Measurements from ENCODE around the gene RAI1.
A peak's percentile ranks its signal among the peaks of the same experiment; 100 is the strongest.

Gene RAI1

DNA sequence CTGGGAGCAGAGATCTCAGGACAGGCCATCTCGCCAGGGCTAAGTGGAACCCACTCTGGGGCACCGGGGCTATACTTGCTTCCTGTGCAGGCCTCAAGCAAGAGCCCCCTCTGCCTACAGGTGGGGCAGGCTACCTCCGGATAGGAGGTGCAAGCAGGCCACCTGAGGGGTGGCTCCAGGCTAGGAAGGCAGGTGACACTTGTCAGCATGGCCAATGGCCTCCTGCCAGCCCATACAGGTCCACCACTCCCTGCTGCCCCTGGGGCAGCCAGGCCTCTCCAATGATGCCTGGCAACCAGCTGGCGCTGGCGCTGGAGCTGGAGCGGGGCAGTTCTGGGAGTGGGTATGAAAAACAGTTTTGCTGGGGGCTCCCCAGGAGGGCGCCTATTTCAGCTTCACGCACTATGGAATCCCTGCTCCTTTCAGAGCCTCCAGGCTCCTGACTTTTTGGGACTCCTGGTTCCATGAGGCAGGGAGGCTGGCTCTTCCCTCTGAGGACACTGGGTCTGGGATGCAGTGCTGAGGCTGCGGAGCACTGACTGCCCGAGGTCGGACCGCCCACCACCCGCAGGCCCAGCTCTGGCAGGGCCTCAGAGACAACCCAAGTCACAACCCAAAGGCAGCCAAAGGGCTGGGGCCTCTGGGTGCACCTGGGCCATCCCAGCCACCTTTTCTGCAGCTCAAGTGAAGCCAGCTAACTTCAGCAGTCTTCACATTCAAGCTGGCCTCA, 164.0 kb downstream of the RAI1 start:
- DNase-seq (ENCODE audit: low read depth in 3 of 3): no peak

GRCh38 chr17:17846003-17846402, 164.7 kb downstream of the RAI1 start:
- DNase-seq (ENCODE audit: low read depth in 3 of 3): no peak

DNA sequence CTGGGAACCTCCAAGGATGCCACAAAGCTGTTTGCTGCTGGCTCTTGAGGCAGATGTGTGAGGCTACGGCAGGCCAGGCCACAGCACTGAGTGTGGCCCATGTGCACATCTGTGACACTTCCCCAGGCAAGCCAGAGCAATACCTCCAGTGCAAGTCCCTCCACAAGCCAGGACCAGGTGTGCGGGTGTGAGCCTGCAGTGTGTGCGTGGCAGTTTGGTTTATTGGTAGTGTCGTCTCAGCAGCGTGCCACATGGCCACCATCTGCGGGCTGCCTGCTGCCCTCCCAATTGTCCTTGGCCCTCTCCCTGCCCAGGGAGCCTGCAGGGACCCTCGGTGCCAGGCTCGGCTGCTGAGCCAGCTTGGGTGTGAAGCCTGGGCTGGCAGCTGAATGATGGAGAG, 165.4 kb downstream of the RAI1 start:
- no peak for DNase-seq (ENCODE audit: low read depth in 3 of 3)

GRCh38 chr17:17847118-17847689, 165.9 kb downstream of the RAI1 start:
- DNase-seq (ENCODE audit: low read depth in 3 of 3): no peak

GRCh38 chr17:17847726-17848125, 166.5 kb downstream of the RAI1 start:
- no peak for DNase-seq (ENCODE audit: low read depth in 3 of 3)

DNA sequence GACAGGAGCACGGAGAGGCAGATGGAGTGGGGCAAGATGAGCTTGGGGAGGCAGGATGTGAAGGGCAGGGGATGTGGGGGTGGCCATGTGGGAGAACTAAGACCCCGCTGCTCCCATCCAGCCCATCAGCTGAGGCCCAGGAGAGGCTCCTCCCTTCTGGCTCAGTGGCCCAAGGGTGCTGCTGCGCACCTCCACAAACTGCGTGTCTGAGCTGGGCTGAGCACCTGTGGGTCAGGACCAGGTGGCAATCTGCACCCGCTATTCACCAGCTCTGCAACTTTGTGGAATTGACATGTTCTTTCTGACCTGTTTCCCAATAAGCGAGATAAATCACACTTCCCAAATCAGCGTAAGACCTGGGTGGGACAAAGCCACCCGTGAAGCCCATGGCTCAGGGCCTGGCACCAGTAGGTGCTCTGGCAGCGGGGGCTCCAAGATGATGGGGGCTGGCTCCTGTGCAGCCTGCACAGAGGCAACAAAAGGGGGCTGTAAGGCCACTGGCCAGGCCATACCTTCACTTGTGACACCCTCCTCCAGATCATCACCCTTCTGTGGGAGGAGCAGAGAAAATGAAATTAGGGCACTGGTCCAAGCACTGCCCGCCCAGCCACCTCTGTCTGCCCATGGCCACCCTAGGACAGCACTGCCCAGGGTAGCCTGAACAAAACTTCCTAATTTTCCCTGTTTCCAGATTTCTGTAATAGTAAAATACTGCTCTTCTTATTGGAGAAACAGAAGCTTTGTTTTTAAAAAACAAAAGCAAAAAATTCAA, 167.2 kb downstream of the RAI1 start:
- no peak for DNase-seq (ENCODE audit: low read depth in 3 of 3)

GRCh38 chr17:17849147-17849820, 168.0 kb downstream of the RAI1 start:
- DNase-seq (ENCODE audit: low read depth in 3 of 3): peak; percentile 62 to 88 (median 79)

GRCh38 chr17:17849845-17850373, 168.7 kb downstream of the RAI1 start:
- peak in 1 of 3 experiments; percentile 65 for DNase-seq (ENCODE audit: low read depth in 3 of 3)

- no peak for DNase-seq (ENCODE audit: low read depth in 3 of 3)
These were observed 170.1 kb downstream of the RAI1 start for GRCh38 chr17:17851103-17852002.

DNA sequence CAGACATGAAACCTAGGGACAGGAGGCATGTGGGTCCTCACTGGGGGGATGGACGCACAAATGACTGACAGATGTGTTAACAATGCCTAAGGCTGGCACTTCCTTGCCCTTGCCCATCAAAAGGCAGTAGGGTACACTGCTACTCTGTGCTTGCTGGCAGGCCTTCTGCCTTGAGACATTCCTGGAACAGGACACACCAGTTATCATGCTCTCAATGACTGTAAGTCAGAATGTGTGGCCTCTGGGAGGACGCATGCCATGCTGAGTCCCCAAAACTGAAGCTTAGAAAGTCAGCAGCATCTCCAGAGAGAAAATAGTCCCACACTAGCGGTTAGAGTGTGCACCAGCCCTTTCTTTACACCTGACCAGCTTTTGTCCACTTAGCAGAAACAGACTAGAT, 171.7 kb downstream of the RAI1 start:
- DNase-seq (ENCODE audit: low read depth in 3 of 3): no peak

DNA sequence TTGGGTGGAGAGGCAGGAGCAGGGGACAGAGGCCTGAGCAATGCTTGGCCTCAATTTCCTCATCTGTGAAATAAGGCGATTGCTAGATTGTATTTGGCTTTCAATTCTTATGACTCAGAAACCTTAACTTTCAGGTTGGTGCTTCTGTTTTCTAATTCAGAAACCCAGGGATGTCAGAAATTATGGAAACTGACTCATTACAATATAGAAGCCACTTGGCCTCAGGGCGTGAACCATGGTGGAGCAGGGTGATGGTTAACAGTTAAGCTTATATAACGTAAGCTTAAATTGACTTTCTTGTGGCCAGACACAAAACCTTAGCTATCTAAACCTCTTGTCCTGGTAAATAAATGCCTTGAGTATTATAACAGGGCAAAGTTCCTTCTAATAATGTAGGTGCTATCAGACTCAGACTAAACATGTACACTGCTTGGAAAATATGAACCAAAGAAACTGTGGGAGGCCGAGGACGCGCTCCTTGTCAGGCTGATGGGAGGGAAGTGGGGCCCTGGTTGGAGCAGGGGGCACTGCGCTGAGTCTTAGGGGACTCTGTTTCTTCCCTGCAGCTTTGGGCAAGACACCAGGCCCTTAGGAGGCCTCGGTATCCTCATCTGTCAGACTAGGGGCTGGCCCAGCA, 172.7 kb downstream of the RAI1 start:
- DNase-seq (ENCODE audit: low read depth in 3 of 3): peak in 1 of 3 experiments; percentile 57

DNA sequence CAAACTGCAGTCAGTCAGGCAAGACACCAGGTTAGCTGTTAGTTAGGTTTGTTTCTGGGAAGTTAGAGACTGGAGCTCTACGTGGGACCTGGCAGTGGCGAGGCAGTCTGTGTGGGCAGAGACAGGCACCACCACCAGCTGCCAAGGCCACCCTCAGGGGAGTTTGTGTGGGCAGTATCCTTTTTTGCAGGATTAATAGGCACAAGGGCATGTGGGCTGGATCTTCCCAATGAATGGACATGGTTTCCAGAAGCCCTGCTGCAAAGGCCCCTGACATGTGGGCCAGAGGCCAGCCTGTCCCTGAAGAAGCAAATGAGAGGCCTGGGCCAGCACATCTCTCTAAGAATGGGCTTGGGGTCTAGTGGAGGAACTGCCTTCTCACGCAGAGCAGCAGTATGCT, 174.7 kb downstream of the RAI1 start:
- DNase-seq (ENCODE audit: low read depth in 3 of 3): no peak

GRCh38 chr17:17856386-17856785, 175.1 kb downstream of the RAI1 start:
- DNase-seq (ENCODE audit: low read depth in 3 of 3): no peak

DNA sequence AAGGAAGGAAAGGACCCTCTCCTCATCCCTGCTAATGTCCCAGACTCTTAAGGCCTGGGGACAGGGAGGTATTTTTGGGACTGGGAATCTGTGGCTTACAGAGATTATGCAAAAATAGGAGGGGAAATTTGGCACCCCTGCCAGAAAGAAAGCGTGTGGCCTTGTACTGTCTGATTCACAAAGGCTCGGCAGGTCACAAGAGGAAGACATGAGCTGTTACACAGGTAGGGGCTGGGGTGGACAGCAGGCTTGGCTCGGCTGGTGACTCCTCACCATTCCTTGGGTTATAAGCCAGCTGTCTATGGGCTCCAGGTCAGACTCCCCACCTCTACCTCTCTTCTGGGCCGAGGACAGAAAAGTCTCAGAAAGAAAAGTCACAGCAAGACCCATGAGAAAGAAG, 176.2 kb downstream of the RAI1 start:
- DNase-seq (ENCODE audit: low read depth in 3 of 3): no peak

DNA sequence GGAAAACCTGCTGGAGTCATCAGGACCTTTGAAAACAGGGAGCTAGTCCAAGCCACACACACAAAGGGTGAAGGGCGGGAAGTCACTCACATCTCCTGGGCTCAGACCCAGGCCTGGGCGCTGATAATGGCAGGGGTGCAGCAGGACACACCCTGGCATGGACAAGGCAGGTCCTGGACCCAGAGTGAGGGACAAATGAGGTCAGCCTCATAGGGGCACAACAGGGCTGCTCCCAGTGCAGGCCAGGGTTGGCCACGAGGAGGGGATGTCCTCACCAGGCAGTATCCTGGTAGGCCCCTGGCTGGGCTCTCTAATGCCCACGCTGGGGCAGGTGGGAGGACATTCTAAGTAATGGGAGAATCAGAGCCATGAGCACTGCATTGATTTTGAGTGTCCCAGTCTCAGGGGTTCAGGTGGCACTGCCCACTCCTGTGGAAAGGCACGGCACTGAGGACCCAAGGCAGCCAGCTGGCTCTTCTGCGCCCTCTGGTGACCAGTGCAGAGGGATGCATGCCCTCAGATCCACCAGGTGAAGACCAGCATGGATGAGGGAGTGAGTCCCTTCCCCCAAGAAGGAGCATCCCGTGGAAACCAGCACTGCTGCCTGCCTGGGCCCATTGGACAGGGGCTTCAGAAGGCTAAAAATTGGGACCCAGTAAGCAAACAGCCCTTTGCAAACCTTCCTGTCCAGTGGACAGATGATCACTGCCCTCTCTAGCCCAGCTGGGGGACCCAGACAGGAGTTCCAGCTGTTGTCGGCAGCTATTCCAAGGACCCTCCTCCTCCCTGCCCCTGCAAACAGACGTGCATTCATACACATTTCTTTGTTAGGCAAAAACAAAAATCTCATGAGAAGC, 178.9 kb downstream of the RAI1 start:
- peak; percentile 35 to 63 (median 47) for DNase-seq (ENCODE audit: low read depth in 3 of 3)

DNA sequence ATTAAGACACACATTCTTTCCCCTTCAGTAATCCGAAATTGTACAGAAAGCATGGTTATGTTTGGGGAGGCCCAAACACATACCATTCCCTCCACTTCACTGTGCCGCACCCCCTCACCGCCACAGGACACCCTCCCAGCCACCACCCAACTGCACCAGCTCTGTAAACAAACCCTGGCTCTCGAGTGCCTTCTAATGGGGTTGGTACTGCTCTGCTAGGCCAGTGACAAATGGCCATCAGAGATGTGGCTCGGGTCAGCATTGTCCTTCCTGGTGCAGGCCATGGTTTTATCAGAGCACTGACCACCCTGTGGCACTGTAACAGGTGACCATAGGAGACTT, 179.5 kb downstream of the RAI1 start:
- no peak for DNase-seq (ENCODE audit: low read depth in 3 of 3)

All from stimulated activated CD4-positive, alpha-beta T cell treated with anti-CD3 and anti-CD28 coated beads, TNF-alpha, amount 100 ng/mL, for 24 hours (primary cell).